K562 (cell line): ENCODE results near the gene PLD3. TPM values are rescaled to one million over a fixed set of nuclear protein-coding genes. Genes with fewer than 3 reads are reported as not detected.

ENCODE experiments used
- ARID3A ChIP-seq: IDR thresholded peaks from 2 replicates; pipeline ENCODE4 v1.6.1; 2012; ENCODE audit warnings: low read depth, low read length, improper control_type of control experiment, borderline replicate concordance
- CBFA2T2 ChIP-seq: fragments of 450-650 bp; conservative IDR thresholded peaks from 2 replicates; pipeline ENCODE4 v1.6.1; 2017; ENCODE audit warnings: mild to moderate bottlenecking
- CC2D1A ChIP-seq: fragments of 450-650 bp; IDR thresholded peaks from 2 replicates; pipeline ENCODE4 v1.6.1; 2017; ENCODE audit warnings: mild to moderate bottlenecking
- CHAMP1 ChIP-seq: fragments of 450-650 bp; IDR thresholded peaks from 2 replicates; pipeline ENCODE4 v1.6.1; 2016; ENCODE audit warnings: mild to moderate bottlenecking
- CTBP1 ChIP-seq: fragments of 450-650 bp; IDR thresholded peaks from 2 replicates; pipeline ENCODE4 v1.6.1; 2016; ENCODE audit warnings: borderline replicate concordance
- DEAF1 ChIP-seq: fragments of 450-650 bp; formaldehyde crosslinking; IDR thresholded peaks from 2 replicates; pipeline ENCODE4 v1.4.0; 2020; ENCODE audit warnings: mild to moderate bottlenecking, moderate library complexity
- E2F3 ChIP-seq: fragments of 250-450 bp; sonication (Bioruptor Pico); IDR thresholded peaks from 2 replicates; pipeline ENCODE4 v1.4.0; 2020; ENCODE audit warnings: mild to moderate bottlenecking
- EGR1 ChIP-seq: fragments of 450-650 bp; conservative IDR thresholded peaks from 2 replicates; pipeline ENCODE4 v1.6.1; 2017; ENCODE audit warnings: mild to moderate bottlenecking
- EP400 ChIP-seq: fragments of 450-650 bp; IDR thresholded peaks from 2 replicates; pipeline ENCODE4 v1.6.1; 2017; ENCODE audit warnings: antibody characterized with exemption, mild to moderate bottlenecking, moderate library complexity
- ESRRA ChIP-seq: fragments of 450-650 bp; IDR thresholded peaks from 2 replicates; pipeline ENCODE4 v1.6.1; 2014; ENCODE audit warnings: low read depth, mild to moderate bottlenecking, moderate library complexity, borderline replicate concordance
- FOXK2 ChIP-seq, 2 experiments: fragments of 450-650 bp; IDR thresholded peaks in 1 of 2; conservative IDR thresholded peaks in 1 of 2; 2 replicates each; pipeline ENCODE4 v1.6.1; 2016; ENCODE audit warnings: low read depth in 2 of 2, mild to moderate bottlenecking in 1 of 2
- GTF2B ChIP-seq: IDR thresholded peaks from 2 replicates; pipeline ENCODE4 v1.6.1; 2011; ENCODE audit not compliant: insufficient read length; ENCODE audit errors: extremely low read depth
- HDAC1 ChIP-seq, 2 experiments: fragments of 450-650 bp; IDR thresholded peaks; 2 replicates each; pipeline ENCODE4 v1.6.1; 2016 to 2017; ENCODE audit warnings: inconsistent platforms in 1 of 2, mild to moderate bottlenecking in 1 of 2, moderate library complexity in 1 of 2
- HLTF ChIP-seq: fragments of 450-650 bp; IDR thresholded peaks from 2 replicates; pipeline ENCODE4 v1.6.1; 2016
- LARP7 ChIP-seq: fragments of 450-650 bp; IDR thresholded peaks from 2 replicates; pipeline ENCODE4 v1.6.1; 2016
- NCOA1 ChIP-seq: fragments of 450-650 bp; IDR thresholded peaks from 2 replicates; pipeline ENCODE4 v1.6.1; 2016; ENCODE audit warnings: low read depth
- NFRKB ChIP-seq: fragments of 450-650 bp; IDR thresholded peaks from 2 replicates; pipeline ENCODE4 v1.6.1; 2016; ENCODE audit warnings: low read depth
- PCBP1 ChIP-seq: fragments of 200-400 bp; formaldehyde crosslinking; IDR thresholded peaks from 2 replicates; pipeline ENCODE4 v1.6.1; 2018; ENCODE audit warnings: mild to moderate bottlenecking, low read depth, low read length; ENCODE audit not compliant: poor library complexity, severe bottlenecking
- PTRF ChIP-seq: fragments of 450-650 bp; IDR thresholded peaks from 2 replicates; pipeline ENCODE4 v1.6.1; 2016; ENCODE audit warnings: mild to moderate bottlenecking, missing genetic modification characterization, missing compliant biosample characterization
- SMAD4 ChIP-seq: fragments of 250-450 bp; sonication (Bioruptor Pico); conservative IDR thresholded peaks from 2 replicates; pipeline ENCODE4 v1.8.0; 2021; ENCODE audit warnings: inconsistent platforms, mild to moderate bottlenecking, moderate library complexity
- SNAPC5 ChIP-seq: fragments of 250-450 bp; sonication (Bioruptor Pico); IDR thresholded peaks from 2 replicates; pipeline ENCODE4 v1.8.0; 2021; ENCODE audit warnings: moderate library complexity, mild to moderate bottlenecking, inconsistent platforms
- ZNF41 ChIP-seq: fragments of 250-450 bp; sonication (Bioruptor Pico); conservative IDR thresholded peaks from 2 replicates; pipeline ENCODE4 v1.4.0; 2020; ENCODE audit warnings: mild to moderate bottlenecking
- ZNF589 ChIP-seq: fragments of 200-800 bp; sonication (Bioruptor generic); IDR thresholded peaks from 2 replicates; pipeline ENCODE4 v1.6.1; 2016; ENCODE audit warnings: low read depth, missing genetic modification characterization, missing compliant biosample characterization
- polyA plus RNA-seq, 8 experiments: library from polyadenylated mRNA; depleted of rRNA in 4 of 8; stranded (reverse) in 5 of 8; unstranded in 3 of 8; fragments of >200 nt; fragmentation: Nextera tagmentation in 2 of 8; fragmentation: Illumina TruSeq in 1 of 8; extraction: Ambion mirVana in 2 of 8; extraction: Trizol in 1 of 8; gene quantifications; 2 replicates each; pipeline versions ENCODE4 v1.2.1 to v1.2.3, GENCODE V29; 2011 to 2014; ENCODE audit warnings: inconsistent platforms in 1 of 8, missing spikeins in 1 of 8
- total RNA-seq, 7 experiments: library from RNA; depleted of rRNA in 6 of 7; stranded (reverse); fragments of >200 nt in 6 of 7; fragmentation: Illumina TruSeq in 2 of 7; extraction: Trizol in 2 of 7; gene quantifications; 2 replicates each; pipeline versions ENCODE4 v1.2.1 to v1.2.3, GENCODE V29; 2011 to 2021; ENCODE audit warnings: low replicate concordance in 1 of 7

Gene PLD3
- total and polyA plus RNA-seq, 9 of the 15 experiments (the other 6 are each of a cell fraction or from before 2014, with no cell fraction given) = 2.3 to 128 (median 72.7) TPM

- TF ChIP-seq EP400 (peak; percentile 63), ARID3A (no peak), CC2D1A (peak; percentile 54; the same call in 1 of the 2 replicates), LARP7 (0 out of 2 replicates have a peak, but pooled peaks have one; percentile 35), PTRF (tag) (no peak), ESRRA (peak; percentile 93; the same call in 1 of the 2 replicates), HDAC1 (IDR thresholded peaks at IDR 0.05) (peak; percentile 19 to 94; a peak in 2 of 4 replicates), E2F3 (0 out of 2 replicates have a peak, but pooled peaks have one; percentile 17), CBFA2T2 (peak; percentile 77), NFRKB (no peak; the same call in none of the 2 replicates), HLTF (peak; percentile 39; the same call in 1 of the 2 replicates), SMAD4 (CRISPR knock-in tag) (peak; percentile 57), FOXK2 (conservative IDR thresholded peaks at IDR 0.05 in 1 of 2, IDR thresholded peaks at IDR 0.05 in 1 of 2; ENCODE audit: low read depth in 2 of 2) (peak; percentile 89 to 94), PCBP1 (no peak), CTBP1 (peak; percentile 83), SNAPC5 (CRISPR knock-in tag) (no peak), ZNF41 (CRISPR knock-in tag) (no peak), DEAF1 (CRISPR knock-in tag) (no peak), CHAMP1 (0 out of 2 replicates have a peak, but pooled peaks have one; percentile 88), NCOA1 (peak; percentile 81; the same call in 1 of the 2 replicates), EGR1 (peak; percentile 43; the same call in 1 of the 2 replicates), GTF2B (no peak), ZNF589 (CRISPR knock-in tag) (0 out of 2 replicates have a peak, but pooled peaks have one; percentile 64)
These were observed 68.6 kb downstream of the PLD3 start (continued) for GRCh38 chr19:40416918-40417642.
